H9 (cell line): Measurements from ENCODE around the gene TMBIM6. TPM values are rescaled to one million over a fixed set of nuclear protein-coding genes. Genes with fewer than 3 reads are reported as not detected.

Source experiments
- DNase-seq: peaks from one replicate; pipeline ENCODE4 v3.0.0-alpha.2; 2017
- H2AFZ ChIP-seq: one replicate; pipeline ENCODE4 v1.6.1; 2013; ENCODE audit warnings: mild to moderate bottlenecking, low read length, control low read depth, moderate library complexity
- H2AK5ac ChIP-seq: 2 replicates; pipeline ENCODE4 v1.6.1; 2013; ENCODE audit warnings: low read length, control low read depth, mixed read lengths; ENCODE audit not compliant: insufficient read length
- H2BK120ac ChIP-seq: one replicate; pipeline ENCODE4 v1.6.1; 2013; ENCODE audit warnings: low read depth, mild to moderate bottlenecking, low read length, control low read depth, inconsistent platforms; ENCODE audit not compliant: poor library complexity, severe bottlenecking
- H2BK12ac ChIP-seq: 2 replicates; pipeline ENCODE4 v1.6.1; 2013; ENCODE audit warnings: low read length, control low read depth, mixed read lengths, low read depth; ENCODE audit not compliant: insufficient read length
- H2BK15ac ChIP-seq: 2 replicates; pipeline ENCODE4 v1.6.1; 2013; ENCODE audit warnings: low read depth, low read length, control low read depth
- H2BK20ac ChIP-seq: one replicate; pipeline ENCODE4 v1.6.1; 2013; ENCODE audit warnings: low read depth, mild to moderate bottlenecking, low read length, control low read depth, inconsistent platforms; ENCODE audit not compliant: poor library complexity, severe bottlenecking
- H2BK5ac ChIP-seq: 2 replicates; pipeline ENCODE4 v1.6.1; 2013; ENCODE audit warnings: low read length, control low read depth, mixed read lengths; ENCODE audit not compliant: insufficient read length
- H3K14ac ChIP-seq: 2 replicates; pipeline ENCODE4 v1.6.1; 2013; ENCODE audit warnings: low read length, control low read depth; ENCODE audit not compliant: insufficient read depth
- H3K18ac ChIP-seq: 2 replicates; pipeline ENCODE4 v1.6.1; 2013; ENCODE audit warnings: low read depth, mild to moderate bottlenecking, mixed read lengths, low read length, control low read depth; ENCODE audit not compliant: insufficient read length
- H3K23ac ChIP-seq: 2 replicates; pipeline ENCODE4 v1.6.1; 2013; ENCODE audit warnings: low read length, control low read depth, mixed read lengths, low read depth; ENCODE audit not compliant: insufficient read length
- H3K23me2 ChIP-seq: 2 replicates; pipeline ENCODE4 v1.6.1; 2013; ENCODE audit warnings: low read depth, mild to moderate bottlenecking, mixed read lengths, low read length, control low read depth; ENCODE audit not compliant: insufficient read length, poor library complexity, severe bottlenecking
- H3K27ac ChIP-seq: 2 replicates; pipeline ENCODE4 v1.5.1; 2013; ENCODE audit warnings: low read length, control low read depth, mixed read lengths, low read depth; ENCODE audit not compliant: insufficient read length
- H3K27me3 ChIP-seq: 2 replicates; pipeline ENCODE4 v1.6.1; 2013; ENCODE audit warnings: low read length, control low read depth, inconsistent platforms; ENCODE audit not compliant: insufficient read depth
- H3K4ac ChIP-seq: 2 replicates; pipeline ENCODE4 v1.6.1; 2013; ENCODE audit warnings: low read depth, mild to moderate bottlenecking, control low read depth, inconsistent platforms, low read length, moderate library complexity
- H3K4me1 ChIP-seq: 2 replicates; pipeline ENCODE4 v1.6.1; 2013; ENCODE audit warnings: low read length, control low read depth, inconsistent platforms; ENCODE audit not compliant: insufficient read depth
- H3K4me2 ChIP-seq: 2 replicates; pipeline ENCODE4 v1.6.1; 2013; ENCODE audit warnings: low read length, control low read depth, mixed read lengths; ENCODE audit not compliant: insufficient read length, insufficient read depth
- H3K56ac ChIP-seq: 2 replicates; pipeline ENCODE4 v1.6.1; 2013; ENCODE audit warnings: low read depth, mild to moderate bottlenecking, mixed read lengths, low read length, control low read depth; ENCODE audit not compliant: insufficient read length
- H3K79me1 ChIP-seq: 2 replicates; pipeline ENCODE4 v1.6.1; 2013; ENCODE audit warnings: low read depth, mild to moderate bottlenecking, moderate library complexity, low read length, control low read depth, inconsistent platforms; ENCODE audit not compliant: insufficient read depth, poor library complexity, severe bottlenecking
- H3K79me2 ChIP-seq: 2 replicates; pipeline ENCODE4 v1.6.1; 2013; ENCODE audit warnings: low read length, control low read depth, inconsistent platforms; ENCODE audit not compliant: insufficient read depth
- H3K9ac ChIP-seq: 2 replicates; pipeline ENCODE4 v1.6.1; 2013; ENCODE audit warnings: low read length, control low read depth, mixed read lengths; ENCODE audit not compliant: insufficient read length; ENCODE audit errors: extremely low read depth
- H3K9me3 ChIP-seq: one replicate; pipeline ENCODE4 v1.6.1; 2013; ENCODE audit warnings: low read depth, low read length, inconsistent platforms; ENCODE audit not compliant: control insufficient read depth
- H3T11ph ChIP-seq: one replicate; pipeline ENCODE4 v1.6.1; 2013; ENCODE audit warnings: mild to moderate bottlenecking, low read length, control low read depth, inconsistent platforms
- H4K20me1 ChIP-seq: one replicate; pipeline ENCODE4 v1.6.1; 2013; ENCODE audit not compliant: control insufficient read depth, insufficient read length, insufficient read depth
- H4K5ac ChIP-seq: 2 replicates; pipeline ENCODE4 v1.6.1; 2013; ENCODE audit warnings: low read depth, mild to moderate bottlenecking, mixed read lengths, low read length, control low read depth; ENCODE audit not compliant: insufficient read length
- H4K8ac ChIP-seq: replicated peaks from 2 replicates; pipeline ENCODE4 v1.6.1; 2013; ENCODE audit warnings: low read length, control low read depth, mixed read lengths, low read depth; ENCODE audit not compliant: insufficient read length
- H4K91ac ChIP-seq: 2 replicates; pipeline ENCODE4 v1.6.1; 2013; ENCODE audit warnings: low read depth, mild to moderate bottlenecking, moderate library complexity, mixed read lengths, low read length, control low read depth; ENCODE audit not compliant: insufficient read length
- H3K27ac Mint-ChIP-seq, 3 experiments: 2 replicates in 2 of 3; 3 replicates in 1 of 3; pipeline ENCODE4 v1.8.0; 2020 to 2021; ENCODE audit warnings: mixed read lengths in 3 of 3, mild to moderate bottlenecking in 1 of 3, moderate library complexity in 1 of 3
- H3K27me3 Mint-ChIP-seq: 2 replicates; pipeline ENCODE4 v1.8.0; 2021; ENCODE audit warnings: low read depth, mild to moderate bottlenecking, moderate library complexity, mixed read lengths
- H3K36me3 Mint-ChIP-seq, 3 experiments: 2 replicates in 2 of 3; 3 replicates in 1 of 3; pipeline ENCODE4 v1.8.0; 2020 to 2021; ENCODE audit warnings: low read depth in 3 of 3, mixed read lengths in 3 of 3; ENCODE audit not compliant: insufficient read depth in 1 of 3
- H3K4me1 Mint-ChIP-seq, 2 experiments: 2 replicates each; pipeline ENCODE4 v1.8.0; 2020; ENCODE audit warnings: mixed read lengths in 2 of 2
- H3K4me3 Mint-ChIP-seq, 2 experiments: 2 replicates in 1 of 2; 3 replicates in 1 of 2; pipeline ENCODE4 v1.8.0; 2020 to 2021; ENCODE audit warnings: mild to moderate bottlenecking in 2 of 2, mixed read lengths in 2 of 2, moderate library complexity in 1 of 2
- H3K9me3 Mint-ChIP-seq, 2 experiments: 2 replicates in 1 of 2; 3 replicates in 1 of 2; pipeline ENCODE4 v1.8.0; 2020; ENCODE audit warnings: mild to moderate bottlenecking in 2 of 2, mixed read lengths in 2 of 2, moderate library complexity in 1 of 2
- CTCF ChIP-seq: fragments of 200-600 bp; sonication (generic); conservative IDR thresholded peaks from 3 replicates; pipeline ENCODE4 v1.8.0; 2021; ENCODE audit warnings: antibody characterized with exemption, mild to moderate bottlenecking
- WGBS: extraction: QIAGEN DNeasy Blood & Tissue Kit; methylation state at CpG from one replicate; pipeline ENCODE4 v1.1.7; 2013; ENCODE audit warnings: missing lambda C conversion rate, low lambda C conversion rate, mixed read lengths; ENCODE audit not compliant: insufficient read length; ENCODE audit errors: extremely low coverage; 5-methylcytosine and 5-hydroxymethylcytosine counted together
- total RNA-seq: library from RNA; stranded (reverse); gene quantifications from 2 replicates; pipeline ENCODE4 v1.2.1, GENCODE V29; 2021

TMBIM6 gene
- total RNA-seq, 1 experiment from 2014 or later, result 362 TPM

- H3K36me3 Mint-ChIP-seq, result peaks cover 3 to 5% (median 4%) of the 10 kb centered on the region in 3 experiments; a peak in 5 of 7 replicates
- no peak overlapping the region for H4K8ac ChIP-seq
- no peaks in the 10 kb centered on the region for H4K20me1 ChIP-seq
- H4K5ac ChIP-seq, result no peak overlapping the region
- no peak overlapping the region for H3K56ac ChIP-seq
- H3K14ac ChIP-seq, result no peak overlapping the region
- H3K23me2 ChIP-seq, result no peaks in the 10 kb centered on the region
- H4K91ac ChIP-seq, result no peak overlapping the region
- peaks cover 14% of the 10 kb centered on the region for H3K27me3 Mint-ChIP-seq
- TF ChIP-seq CTCF, result no peak
- no peak overlapping the region for H2BK12ac ChIP-seq
- DNase-seq, result no peak
- H3K27me3 ChIP-seq, result no peaks in the 10 kb centered on the region; the same call in 1 of the 2 replicates
- H3K4me1 ChIP-seq, result no peaks in the 10 kb centered on the region
- H3K4me1 Mint-ChIP-seq, result no peaks in the 10 kb centered on the region
- peaks cover 13% of the 10 kb centered on the region in 2 experiments for H3K9me3 Mint-ChIP-seq
- no peak overlapping the region for H2BK5ac ChIP-seq
- no peak overlapping the region for H3K9ac ChIP-seq
- H3K9me3 ChIP-seq, result no peaks in the 10 kb centered on the region
- H2AK5ac ChIP-seq, result no peak overlapping the region
- WGBS, result no CpG with 5 or more reads among the region's 1 CpG
- no peak overlapping the region for H2BK120ac ChIP-seq
- no peak overlapping the region for H2AFZ ChIP-seq
- no peak overlapping the region for H2BK15ac ChIP-seq
- no peak overlapping the region for H3K27ac Mint-ChIP-seq
- H3K4me3 Mint-ChIP-seq, result no peak overlapping the region
- H3K79me1 ChIP-seq, result no peaks in the 10 kb centered on the region
- H3K79me2 ChIP-seq, result no peaks in the 10 kb centered on the region
- H3K4ac ChIP-seq, result no peak overlapping the region
- H3K4me2 ChIP-seq, result no peak overlapping the region
- no peak overlapping the region for H2BK20ac ChIP-seq
- no peak overlapping the region for H3T11ph ChIP-seq
- H3K18ac ChIP-seq, result no peak overlapping the region
- H3K27ac ChIP-seq, result no peak overlapping the region
- H3K23ac ChIP-seq, result no peak overlapping the region
These were observed 11.3 kb upstream of the TMBIM6 start for GRCh38 chr12:49730050-49730449.
